GM10266 (cell line): ENCODE results near the gene OPN1SW.

ENCODE experiments used
- DNase-seq: peaks from one replicate; pipeline ENCODE4 v3.0.0; 2012; ENCODE audit errors: extremely low spot score
- TF ChIP-seq, protein P1 (sequence below): IDR thresholded peaks from 2 replicates; pipeline ENCODE4 v1.5.1; 2012; ENCODE audit warnings: mild to moderate bottlenecking, low read depth; ENCODE audit not compliant: control insufficient read depth, insufficient read depth; ENCODE audit errors: missing control alignments

OPN1SW gene

DNA sequence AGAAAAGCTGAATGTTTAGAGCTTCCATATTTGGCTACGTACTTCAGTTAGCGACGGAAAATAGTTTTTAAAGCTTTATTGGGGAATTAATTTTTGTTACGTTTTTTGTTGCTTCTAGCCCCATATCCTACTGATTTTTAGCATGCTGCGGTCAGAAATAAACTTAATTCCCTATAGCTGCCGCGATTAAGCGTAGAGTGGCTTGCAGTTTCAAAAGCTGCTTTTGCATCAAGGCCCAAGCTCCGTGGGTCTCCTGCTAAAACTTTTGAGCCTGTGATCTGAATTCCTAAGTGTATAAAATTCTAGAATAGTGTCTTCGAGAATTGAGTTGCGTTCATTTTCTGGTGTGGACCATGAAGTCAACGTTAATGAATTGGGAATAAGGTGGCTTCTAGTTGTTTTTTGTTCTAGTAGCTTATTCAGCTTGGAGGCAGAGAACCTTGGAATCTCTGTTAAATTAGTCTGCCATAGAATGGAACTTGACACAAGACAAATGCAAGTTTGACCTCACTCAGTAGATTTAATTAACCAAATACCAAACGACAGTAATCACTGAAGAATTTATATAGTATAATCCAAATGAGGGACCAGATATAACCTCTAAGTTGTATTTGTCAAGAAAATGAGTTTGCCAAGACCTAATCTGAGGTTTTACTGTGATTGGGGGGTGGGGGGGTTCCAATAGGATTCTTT, 35.5 kb downstream of the OPN1SW start:
- DNase-seq: no peak
- TF ChIP-seq, protein P1, sequence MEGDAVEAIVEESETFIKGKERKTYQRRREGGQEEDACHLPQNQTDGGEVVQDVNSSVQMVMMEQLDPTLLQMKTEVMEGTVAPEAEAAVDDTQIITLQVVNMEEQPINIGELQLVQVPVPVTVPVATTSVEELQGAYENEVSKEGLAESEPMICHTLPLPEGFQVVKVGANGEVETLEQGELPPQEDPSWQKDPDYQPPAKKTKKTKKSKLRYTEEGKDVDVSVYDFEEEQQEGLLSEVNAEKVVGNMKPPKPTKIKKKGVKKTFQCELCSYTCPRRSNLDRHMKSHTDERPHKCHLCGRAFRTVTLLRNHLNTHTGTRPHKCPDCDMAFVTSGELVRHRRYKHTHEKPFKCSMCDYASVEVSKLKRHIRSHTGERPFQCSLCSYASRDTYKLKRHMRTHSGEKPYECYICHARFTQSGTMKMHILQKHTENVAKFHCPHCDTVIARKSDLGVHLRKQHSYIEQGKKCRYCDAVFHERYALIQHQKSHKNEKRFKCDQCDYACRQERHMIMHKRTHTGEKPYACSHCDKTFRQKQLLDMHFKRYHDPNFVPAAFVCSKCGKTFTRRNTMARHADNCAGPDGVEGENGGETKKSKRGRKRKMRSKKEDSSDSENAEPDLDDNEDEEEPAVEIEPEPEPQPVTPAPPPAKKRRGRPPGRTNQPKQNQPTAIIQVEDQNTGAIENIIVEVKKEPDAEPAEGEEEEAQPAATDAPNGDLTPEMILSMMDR: no peak

DNA sequence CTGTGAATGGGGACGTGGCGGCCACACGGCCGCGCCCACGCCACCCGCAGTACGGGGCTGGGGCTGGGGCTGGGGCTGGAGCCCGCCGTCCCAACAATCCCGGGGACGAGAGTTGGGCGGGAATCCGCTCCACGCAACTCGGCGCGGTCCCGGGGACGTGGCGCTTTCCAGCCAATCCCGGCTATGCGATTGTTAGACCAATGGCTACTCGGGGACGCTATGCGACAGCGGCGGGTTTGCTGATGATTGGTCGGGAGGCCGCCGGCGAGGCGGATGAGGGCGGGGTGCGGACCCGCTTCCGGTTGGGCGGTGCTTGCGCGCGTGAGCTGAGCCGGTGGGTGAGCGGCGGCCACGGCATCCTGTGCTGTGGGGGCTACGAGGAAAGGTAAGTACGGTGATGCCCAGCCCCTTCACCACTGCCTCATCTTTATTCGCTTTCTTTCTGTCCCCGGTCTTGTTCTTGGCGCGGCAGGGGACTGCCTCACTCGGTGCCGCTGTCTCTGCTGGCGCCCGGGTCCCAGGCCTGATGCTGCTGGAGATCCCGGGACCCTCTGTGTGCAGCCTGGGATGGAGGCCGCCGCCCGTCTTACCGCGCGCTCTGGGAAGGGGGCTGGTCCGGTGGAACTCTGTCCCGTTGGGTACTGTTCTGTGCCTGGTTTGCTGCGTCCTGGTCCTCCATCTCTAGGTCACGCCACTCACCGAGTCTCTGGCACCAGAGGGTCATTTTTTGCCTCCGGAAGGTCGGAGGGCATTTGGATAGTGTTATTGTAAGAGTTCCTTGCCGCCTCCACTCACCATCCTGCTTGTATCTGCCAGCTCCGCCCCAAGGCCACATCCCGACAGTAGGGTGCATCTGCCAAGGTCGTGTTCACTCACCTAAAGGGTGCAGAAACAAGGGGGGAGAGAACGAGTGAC, 36.3 kb downstream of the OPN1SW start, which contains the start of gene CALU:
Gene CALU (plus strand): TSS at position 312 of the 915 bp plus-strand sequence. CDS start 9,225 bp downstream, outside the sequence.
- TF ChIP-seq, protein P1: no peak
- DNase-seq: peak; percentile 98

DNA sequence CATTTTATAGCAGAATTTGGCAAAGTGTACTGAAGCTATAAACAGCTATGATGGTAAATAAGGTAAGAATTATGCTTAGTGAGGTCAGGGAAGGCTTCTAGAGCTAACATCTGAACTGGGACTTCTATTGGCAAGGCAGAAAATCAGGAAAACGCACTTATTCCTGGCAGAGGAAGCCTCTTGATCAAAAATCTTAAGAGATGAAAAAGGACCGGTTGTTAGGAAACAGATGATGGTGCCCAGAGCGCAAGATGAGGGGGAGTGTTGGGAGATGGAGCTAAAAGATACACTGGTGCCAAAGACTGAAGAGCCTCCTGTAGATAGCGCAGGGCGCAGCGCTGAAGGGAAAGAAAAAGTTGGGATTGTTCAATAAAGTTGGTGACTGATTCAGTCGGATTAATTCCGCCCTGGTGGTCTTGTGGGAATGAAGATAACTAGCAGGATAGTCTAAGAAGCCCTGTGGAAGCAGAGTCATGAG, 37.0 kb downstream of the OPN1SW start:
- TF ChIP-seq, protein P1: no peak
- DNase-seq: peak; percentile 26

DNA sequence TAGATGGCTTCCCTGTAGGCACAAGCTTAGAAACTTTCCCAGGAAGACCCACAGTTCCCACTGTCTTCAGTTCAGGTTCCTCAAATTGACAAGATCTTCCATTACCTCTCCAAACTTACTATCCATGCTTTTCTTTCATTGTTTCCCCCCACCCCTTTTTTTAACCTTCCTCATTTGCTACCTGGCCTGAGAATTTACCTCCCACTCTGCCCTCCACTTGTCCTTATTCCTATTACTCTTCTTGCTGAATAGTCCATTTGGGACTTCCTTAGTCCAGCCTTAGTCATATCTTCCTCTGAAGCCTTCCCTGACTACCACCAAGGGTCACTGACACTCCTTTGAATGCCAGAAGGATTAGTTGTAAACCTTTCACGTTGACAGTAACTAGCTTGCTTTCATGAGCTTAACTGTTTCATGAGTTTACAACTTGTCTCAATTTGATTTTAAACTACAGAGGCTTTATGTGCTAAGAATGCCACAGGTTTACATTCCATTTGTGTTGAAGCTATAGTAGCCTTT, 37.7 kb downstream of the OPN1SW start:
- TF ChIP-seq, protein P1: no peak

DNA sequence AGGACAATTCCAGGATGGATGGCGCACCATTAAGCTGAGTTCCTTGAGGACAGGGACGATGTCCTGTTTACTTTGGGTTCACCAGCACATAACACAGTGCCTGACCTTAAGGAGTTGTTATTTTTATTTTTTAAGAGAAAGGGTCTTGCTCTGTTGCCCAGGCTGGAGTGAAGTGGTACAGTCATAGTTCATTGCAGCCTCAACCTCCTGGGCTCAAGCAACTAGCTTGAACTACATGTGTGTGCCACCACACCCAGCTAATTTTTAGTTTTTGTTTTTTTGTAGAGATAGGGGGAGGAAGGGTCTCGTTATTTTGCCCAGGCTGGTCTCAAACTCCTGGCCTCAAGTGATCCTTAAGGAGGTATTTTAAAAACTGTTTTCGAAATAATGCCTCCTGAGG, 38.2 kb downstream of the OPN1SW start:
- no peak for DNase-seq
- TF ChIP-seq, protein P1: no peak

More for the DNA sequence above, 37.7 kb downstream of the OPN1SW start:
- no peak for DNase-seq

DNA sequence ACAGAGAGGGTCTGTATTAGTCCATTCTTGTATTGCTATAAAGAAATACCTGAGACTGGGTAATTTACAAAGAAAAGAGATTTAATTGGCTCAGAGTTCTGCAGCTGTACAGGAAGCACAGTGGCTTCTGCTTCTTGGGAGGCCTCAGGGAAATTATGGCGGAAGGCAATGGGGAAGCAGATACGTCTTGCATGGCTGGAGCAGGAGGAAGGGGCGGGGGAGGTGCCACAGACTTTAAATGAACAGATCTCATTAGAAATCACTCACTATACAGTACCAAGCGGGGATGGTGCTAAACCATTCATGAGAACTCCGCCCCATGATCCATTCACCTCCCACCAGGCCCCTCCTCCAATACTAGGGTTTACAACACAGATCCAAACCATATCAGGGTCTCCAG, 40.2 kb downstream of the OPN1SW start:
- TF ChIP-seq, protein P1: no peak

More for the DNA sequence above, 40.2 kb downstream of the OPN1SW start:
- no peak for DNase-seq
